Measurements from ENCODE around the gene YBX3. TPM values are rescaled to one million over a fixed set of nuclear protein-coding genes. Genes with fewer than 3 reads are reported as not detected.

YBX3 gene
- polyA plus RNA-seq, 1 donor = 233 TPM

- peak; percentile 60 for DNase-seq
Measured at GRCh38 chr12:10673659-10674384, 49.3 kb downstream of the YBX3 start, which contains the start of gene STYK1. Gene STYK1, minus strand, starts transcription at chr12:10674052. Its CDS starts 39,434 bp downstream, at chr12:10634618.

GRCh38 chr12:10672231-10672868 lies 50.8 kb downstream of the YBX3 start:
- no peak for DNase-seq

- no peak for DNase-seq
Measured at GRCh38 chr12:10669533-10669932, 53.6 kb downstream of the YBX3 start.

- no peak for DNase-seq
Measured at GRCh38 chr12:10668526-10668925, 54.6 kb downstream of the YBX3 start.

- no peak for DNase-seq
Measured at GRCh38 chr12:10667581-10667980, 55.5 kb downstream of the YBX3 start.

GRCh38 chr12:10664499-10664898 lies 58.6 kb downstream of the YBX3 start:
- no peak for DNase-seq

- DNase-seq = no peak
Measured at GRCh38 chr12:10663869-10664268, 59.3 kb downstream of the YBX3 start.

GRCh38 chr12:10661338-10661737 lies 61.8 kb downstream of the YBX3 start:
- no peak for DNase-seq

- no peak for DNase-seq
Measured at GRCh38 chr12:10654003-10654402, 69.1 kb downstream of the YBX3 start.

- DNase-seq = no peak
Measured at GRCh38 chr12:10652192-10652591, 70.9 kb downstream of the YBX3 start.

Other genes with a start within 250 kb of the YBX3 start
- 1.5 TPM for gene EIF2S3B, start 217.4 kb downstream of the YBX3 start, polyA plus RNA-seq (ENCODE audit: insufficient read length)
- gene MAGOHB, start 109.7 kb downstream of the YBX3 start, polyA plus RNA-seq (ENCODE audit: insufficient read length) = 43.7 TPM
- gene STYK1, start 49.3 kb downstream of the YBX3 start, polyA plus RNA-seq (ENCODE audit: insufficient read length) = 0.83 TPM
- gene TAS2R7, start 79.3 kb upstream of the YBX3 start, polyA plus RNA-seq (ENCODE audit: insufficient read length) = not detected
- gene TAS2R8, start 84.0 kb upstream of the YBX3 start, polyA plus RNA-seq (ENCODE audit: insufficient read length) = not detected
- gene TAS2R9, start 86.8 kb upstream of the YBX3 start, polyA plus RNA-seq (ENCODE audit: insufficient read length) = not detected
- gene TAS2R10, start 103.0 kb upstream of the YBX3 start, polyA plus RNA-seq (ENCODE audit: insufficient read length) = 4.4 TPM
- gene PRR4, start 126.2 kb upstream of the YBX3 start, polyA plus RNA-seq (ENCODE audit: insufficient read length) = 10.7 TPM
- gene PRH1, start 160.9 kb upstream of the YBX3 start, polyA plus RNA-seq (ENCODE audit: insufficient read length) = 14.6 TPM
- 0.12 TPM for gene TAS2R13, start 186.2 kb upstream of the YBX3 start, polyA plus RNA-seq (ENCODE audit: insufficient read length)
- 0.50 TPM for gene PRH2, start 205.9 kb upstream of the YBX3 start, polyA plus RNA-seq (ENCODE audit: insufficient read length)
- 5.3 TPM for gene TAS2R14, start 215.9 kb upstream of the YBX3 start, polyA plus RNA-seq (ENCODE audit: insufficient read length)